SK-N-SH (cell line): ENCODE measurements around the gene UNC5B. TPM values are rescaled to one million over a fixed set of nuclear protein-coding genes. Genes with fewer than 3 reads are reported as not detected.

Experiments
- CTCF ChIA-PET: fragments of 300-600, 350-600 bp; formaldehyde crosslinking; extraction: SDS; loops from one replicate; lab custom pipeline; 2021; lab: Yijun Ruan, JAX
- POLR2A ChIA-PET: fragments of 350-600 bp; sonication (Branson Sonifier 250); formaldehyde crosslinking; extraction: SDS; loops from one replicate; lab custom pipeline; 2020; ENCODE audit warnings: antibody characterized with exemption, inconsistent platforms; lab: Yijun Ruan, JAX
- DNase-seq: peaks from one replicate; pipeline ENCODE4 v3.0.0; 2012
- H2AFZ ChIP-seq: fragments of 200-600 bp; sonication (generic); 2 replicates; pipeline ENCODE4 v1.8.1; 2016; ENCODE audit warnings: antibody characterized with exemption, mild to moderate bottlenecking, low read depth
- H3F3A ChIP-seq: fragments of 200-600 bp; sonication (generic); replicated peaks from 2 replicates; pipeline ENCODE3; 2016; ENCODE audit warnings: antibody characterized with exemption, mild to moderate bottlenecking; ENCODE audit not compliant: insufficient read depth
- H3K27ac ChIP-seq, 2 experiments: fragments of 200-500 bp in 1 of 2; fragments of 200-600 bp in 1 of 2; sonication (Bioruptor generic) in 1 of 2; sonication (generic), shearing (Covaris generic) in 1 of 2; 2 replicates each; pipeline versions ENCODE4 v1.5.1 to v1.6.1; 2014 to 2016; ENCODE audit warnings: low read depth in 2 of 2, inconsistent platforms in 1 of 2, low read length in 1 of 2, mild to moderate bottlenecking in 1 of 2, mixed read lengths in 1 of 2
- H3K27me3 ChIP-seq: fragments of 200-600 bp; sonication (generic), shearing (Covaris generic); 2 replicates; pipeline ENCODE4 v1.6.1; 2016; ENCODE audit warnings: mixed run types; ENCODE audit not compliant: insufficient read depth
- H3K36me3 ChIP-seq, 2 experiments: fragments of 200-500 bp in 1 of 2; fragments of 200-600 bp in 1 of 2; sonication (Bioruptor generic) in 1 of 2; sonication (generic) in 1 of 2; replicated peaks in 1 of 2; 2 replicates each; pipeline versions ENCODE3 to v1.5.1; 2014 to 2016; ENCODE audit warnings: low read length in 1 of 2, mild to moderate bottlenecking in 1 of 2; ENCODE audit not compliant: insufficient read depth in 2 of 2, control insufficient read depth in 1 of 2
- H3K4me1 ChIP-seq, 2 experiments: fragments of 200-500 bp in 1 of 2; fragments of 200-600 bp in 1 of 2; sonication (Bioruptor generic) in 1 of 2; sonication (generic), shearing (Covaris generic) in 1 of 2; 2 replicates each; pipeline versions ENCODE4 v1.5.1 to v1.6.1; 2014 to 2016; ENCODE audit warnings: low read depth in 1 of 2, low read length in 1 of 2, mixed run types in 1 of 2; ENCODE audit not compliant: insufficient read depth in 2 of 2, control insufficient read depth in 1 of 2
- H3K4me2 ChIP-seq: fragments of 200-600 bp; sonication (generic), shearing (Covaris generic); 2 replicates; pipeline ENCODE4 v1.6.1; 2017; ENCODE audit warnings: mixed run types
- H3K4me3 ChIP-seq, 2 experiments: fragments of 200-500 bp in 1 of 2; fragments of 200-600 bp in 1 of 2; sonication (Bioruptor generic) in 1 of 2; sonication (generic), shearing (Covaris generic) in 1 of 2; 2 replicates each; pipeline versions ENCODE4 v1.5.1 to v1.8.1; 2014 to 2016; ENCODE audit warnings: low read depth in 2 of 2, inconsistent platforms in 1 of 2, low read length in 1 of 2, mild to moderate bottlenecking in 1 of 2, mixed read lengths in 1 of 2, moderate library complexity in 1 of 2
- H3K79me2 ChIP-seq: fragments of 200-600 bp; sonication (generic); 2 replicates; pipeline ENCODE4 v1.8.1; 2017; ENCODE audit warnings: mild to moderate bottlenecking; ENCODE audit not compliant: insufficient read depth
- H3K9ac ChIP-seq: fragments of 200-600 bp; sonication (generic); 2 replicates; pipeline ENCODE4 v1.6.1; 2017; ENCODE audit warnings: mixed run types
- H3K9me2 ChIP-seq: fragments of 200-600 bp; sonication (generic); 2 replicates; pipeline ENCODE4 v1.6.1; 2017; ENCODE audit warnings: mixed run types
- H3K9me3 ChIP-seq: fragments of 200-600 bp; sonication (generic); 2 replicates; pipeline ENCODE4 v1.6.1; 2017; ENCODE audit warnings: mixed run types, mild to moderate bottlenecking, moderate library complexity
- H4K20me1 ChIP-seq: fragments of 200-600 bp; sonication (generic); 2 replicates; pipeline ENCODE4 v1.6.1; 2017; ENCODE audit warnings: mild to moderate bottlenecking, mixed run types; ENCODE audit not compliant: insufficient read depth
- EP300 ChIP-seq, 2 experiments: IDR thresholded peaks; 2 replicates each; pipeline versions ENCODE4 v1.4.0 to v1.6.1; 2012; ENCODE audit warnings: borderline replicate concordance in 1 of 2, low read depth in 1 of 2, low read length in 1 of 2
- JUND ChIP-seq: IDR thresholded peaks from 2 replicates; pipeline ENCODE4 v1.4.0; 2012
- MAX ChIP-seq: IDR thresholded peaks from 2 replicates; pipeline ENCODE4 v1.4.0; 2012; ENCODE audit warnings: low read depth
- PBX3 ChIP-seq: IDR thresholded peaks from 2 replicates; pipeline ENCODE4; 2012
- POLR2AphosphoS5 ChIP-seq: IDR thresholded peaks from 2 replicates; pipeline ENCODE4 v1.6.1; 2012; ENCODE audit warnings: low read depth, low read length
- TCF12 ChIP-seq: IDR thresholded peaks from 2 replicates; pipeline ENCODE4 v1.4.0; 2012
- WGBS: methylation state at CpG from one replicate; pipeline ENCODE4 v1.1.6; 2017; ENCODE audit warnings: low lambda C conversion rate; 5-methylcytosine and 5-hydroxymethylcytosine counted together
- polyA plus RNA-seq, 3 experiments: library from polyadenylated mRNA; depleted of rRNA; stranded (reverse); fragments of >200 nt; gene quantifications; 2 replicates each; pipeline ENCODE4 v1.2.3, GENCODE V29; 2012
- TF ChIP-seq, protein P1 (sequence below): IDR thresholded peaks from 2 replicates; pipeline ENCODE4 v1.6.1; 2012; ENCODE audit warnings: mild to moderate bottlenecking, low read depth, low read length, moderate library complexity

Gene UNC5B
- polyA plus RNA-seq, 1 of the 3 experiments (the other 2 are of a cell fraction) = 13.8 TPM

GRCh38 chr10:71213761-71214440 lies 1.5 kb downstream of the UNC5B start:
- peaks cover 26 to 68% of the 10 kb centered on the region in 2 experiments; a peak in 3 of 4 replicates for H3K4me1 ChIP-seq
- peak; percentile 60 for DNase-seq
- H3K9me2 ChIP-seq = no peaks in the 10 kb centered on the region
- H3K4me3 ChIP-seq = peak overlapping the region; percentile 90 to 95
- H3K9ac ChIP-seq = peak overlapping the region; percentile 89
- peaks cover 2% of the 10 kb centered on the region for H3F3A ChIP-seq
- TF ChIP-seq TCF12 (0 out of 2 replicates have a peak, but pooled peaks have one; percentile 39), MAX (0 out of 2 replicates have a peak, but pooled peaks have one; percentile 32), JUND (peak; percentile 39; the same call in 1 of the 2 replicates), PBX3 (0 out of 2 replicates have a peak, but pooled peaks have one; percentile 10), POLR2AphosphoS5 (no peak), EP300 (IDR thresholded peaks at IDR 0.05; ENCODE audit: borderline replicate concordance in 1 of 2, low read depth in 1 of 2, low read length in 1 of 2) (no peak)
- TF ChIP-seq, protein P1, sequence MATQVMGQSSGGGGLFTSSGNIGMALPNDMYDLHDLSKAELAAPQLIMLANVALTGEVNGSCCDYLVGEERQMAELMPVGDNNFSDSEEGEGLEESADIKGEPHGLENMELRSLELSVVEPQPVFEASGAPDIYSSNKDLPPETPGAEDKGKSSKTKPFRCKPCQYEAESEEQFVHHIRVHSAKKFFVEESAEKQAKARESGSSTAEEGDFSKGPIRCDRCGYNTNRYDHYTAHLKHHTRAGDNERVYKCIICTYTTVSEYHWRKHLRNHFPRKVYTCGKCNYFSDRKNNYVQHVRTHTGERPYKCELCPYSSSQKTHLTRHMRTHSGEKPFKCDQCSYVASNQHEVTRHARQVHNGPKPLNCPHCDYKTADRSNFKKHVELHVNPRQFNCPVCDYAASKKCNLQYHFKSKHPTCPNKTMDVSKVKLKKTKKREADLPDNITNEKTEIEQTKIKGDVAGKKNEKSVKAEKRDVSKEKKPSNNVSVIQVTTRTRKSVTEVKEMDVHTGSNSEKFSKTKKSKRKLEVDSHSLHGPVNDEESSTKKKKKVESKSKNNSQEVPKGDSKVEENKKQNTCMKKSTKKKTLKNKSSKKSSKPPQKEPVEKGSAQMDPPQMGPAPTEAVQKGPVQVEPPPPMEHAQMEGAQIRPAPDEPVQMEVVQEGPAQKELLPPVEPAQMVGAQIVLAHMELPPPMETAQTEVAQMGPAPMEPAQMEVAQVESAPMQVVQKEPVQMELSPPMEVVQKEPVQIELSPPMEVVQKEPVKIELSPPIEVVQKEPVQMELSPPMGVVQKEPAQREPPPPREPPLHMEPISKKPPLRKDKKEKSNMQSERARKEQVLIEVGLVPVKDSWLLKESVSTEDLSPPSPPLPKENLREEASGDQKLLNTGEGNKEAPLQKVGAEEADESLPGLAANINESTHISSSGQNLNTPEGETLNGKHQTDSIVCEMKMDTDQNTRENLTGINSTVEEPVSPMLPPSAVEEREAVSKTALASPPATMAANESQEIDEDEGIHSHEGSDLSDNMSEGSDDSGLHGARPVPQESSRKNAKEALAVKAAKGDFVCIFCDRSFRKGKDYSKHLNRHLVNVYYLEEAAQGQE = peak; percentile 48; the same call in 1 of the 2 replicates
- H3K9me3 ChIP-seq = no peaks in the 10 kb centered on the region
- H3K27me3 ChIP-seq = peaks cover 7% of the 10 kb centered on the region; the same call in 1 of the 2 replicates
- WGBS = 2% methylated on average over 31 of the region's 33 CpGs
- peak overlapping the region; percentile 96 for H3K4me2 ChIP-seq
- H3K27ac ChIP-seq = peak overlapping the region; percentile 90 to 91
- H3K79me2 ChIP-seq = peaks cover 67% of the 10 kb centered on the region
- POLR2A ChIA-PET = interaction anchor here (2.6 to 6.9 kb wide), 3 partner anchors 10 to 27 kb away, joined by 10 to 65 read pairs (median 35); no protein-coding TSS in a partner anchor
- H3K36me3 ChIP-seq = no peaks in the 10 kb centered on the region
- H4K20me1 ChIP-seq = peaks cover 47% of the 10 kb centered on the region
- CTCF ChIA-PET = interaction anchor here (0.7 to 10.6 kb wide), 9 partner anchors 19 to 312 kb away, joined by 3 to 107 read pairs (median 7); no protein-coding TSS in a partner anchor
- H2AFZ ChIP-seq = no peak overlapping the region
